ENCODE data around the gene CD209.

The CD209 gene

GRCh38 chr19:7704280-7705060 lies 42.9 kb downstream of the CD209 start:
- DNase-seq (ENCODE audit: low spot score), result no peak
- in situ Hi-C loops (cut with MboI; ENCODE audit: low pct_unique_long_range_greater_than_20kb, low sequenced_read_pairs, unreplicated experiment), result loop anchor here (10.0 kb wide), 1 partner anchor 90 kb away; no protein-coding TSS in a partner anchor
- TF ChIP-seq, protein P1, sequence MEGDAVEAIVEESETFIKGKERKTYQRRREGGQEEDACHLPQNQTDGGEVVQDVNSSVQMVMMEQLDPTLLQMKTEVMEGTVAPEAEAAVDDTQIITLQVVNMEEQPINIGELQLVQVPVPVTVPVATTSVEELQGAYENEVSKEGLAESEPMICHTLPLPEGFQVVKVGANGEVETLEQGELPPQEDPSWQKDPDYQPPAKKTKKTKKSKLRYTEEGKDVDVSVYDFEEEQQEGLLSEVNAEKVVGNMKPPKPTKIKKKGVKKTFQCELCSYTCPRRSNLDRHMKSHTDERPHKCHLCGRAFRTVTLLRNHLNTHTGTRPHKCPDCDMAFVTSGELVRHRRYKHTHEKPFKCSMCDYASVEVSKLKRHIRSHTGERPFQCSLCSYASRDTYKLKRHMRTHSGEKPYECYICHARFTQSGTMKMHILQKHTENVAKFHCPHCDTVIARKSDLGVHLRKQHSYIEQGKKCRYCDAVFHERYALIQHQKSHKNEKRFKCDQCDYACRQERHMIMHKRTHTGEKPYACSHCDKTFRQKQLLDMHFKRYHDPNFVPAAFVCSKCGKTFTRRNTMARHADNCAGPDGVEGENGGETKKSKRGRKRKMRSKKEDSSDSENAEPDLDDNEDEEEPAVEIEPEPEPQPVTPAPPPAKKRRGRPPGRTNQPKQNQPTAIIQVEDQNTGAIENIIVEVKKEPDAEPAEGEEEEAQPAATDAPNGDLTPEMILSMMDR (IDR thresholded peaks at IDR 0.05; ENCODE audit: extremely low read depth, insufficient read depth, missing control alignments), result no peak

GRCh38 chr19:7703332-7703731 lies 44.0 kb downstream of the CD209 start:
- in situ Hi-C loops (cut with MboI; ENCODE audit: low pct_unique_long_range_greater_than_20kb, low sequenced_read_pairs, unreplicated experiment), result loop anchor here (10.0 kb wide), 1 partner anchor 91 kb away; no protein-coding TSS in a partner anchor
- TF ChIP-seq, protein P1 (IDR thresholded peaks at IDR 0.05; ENCODE audit: extremely low read depth, insufficient read depth, missing control alignments), result no peak
- no peak for DNase-seq (ENCODE audit: low spot score)

- in situ Hi-C loops (cut with MboI; ENCODE audit: low pct_unique_long_range_greater_than_20kb, low sequenced_read_pairs, unreplicated experiment), result loop anchor here (10.0 kb wide), 1 partner anchor 93 kb away; no protein-coding TSS in a partner anchor
- peak; percentile 77 for DNase-seq (ENCODE audit: low spot score)
- TF ChIP-seq, protein P1 (IDR thresholded peaks at IDR 0.05; ENCODE audit: extremely low read depth, insufficient read depth, missing control alignments), result no peak
Measured at GRCh38 chr19:7701654-7702457, 45.5 kb downstream of the CD209 start, which contains the start of gene FCER2. TSS of gene FCER2 (minus strand) at chr19:7702131. CDS start at chr19:7699760, 2,371 bp downstream.

DNA sequence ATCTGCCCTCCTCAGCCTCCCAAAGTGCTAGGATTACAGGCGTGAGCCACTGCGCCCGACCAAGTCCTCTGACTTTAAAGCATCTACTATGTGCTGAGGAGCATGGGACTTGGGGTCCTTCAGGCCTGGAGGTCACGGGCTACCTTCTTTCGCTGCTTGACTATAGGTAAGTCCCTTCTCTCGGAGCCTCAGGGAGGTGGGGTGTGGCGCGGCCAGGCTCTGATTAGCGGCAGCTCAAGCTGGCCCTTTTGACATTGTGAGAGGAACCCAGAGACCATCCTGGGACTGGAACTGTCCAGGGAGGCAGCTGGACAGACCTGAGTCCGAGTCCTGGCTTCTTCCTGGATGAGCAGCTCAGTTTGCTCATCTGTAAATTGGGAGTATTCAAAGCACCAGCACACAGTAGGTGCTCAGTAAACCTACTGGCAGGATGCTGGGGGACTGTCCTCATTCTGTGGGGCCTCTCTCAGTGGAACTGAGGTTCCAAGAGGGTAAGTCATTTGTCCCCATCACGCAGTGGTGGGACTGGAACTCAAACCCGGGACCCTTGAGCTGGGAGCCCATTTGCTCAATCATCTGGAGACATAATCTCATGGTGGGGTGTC lies 46.2 kb downstream of the CD209 start:
- DNase-seq (ENCODE audit: low spot score), result no peak
- TF ChIP-seq, protein P1 (IDR thresholded peaks at IDR 0.05; ENCODE audit: extremely low read depth, insufficient read depth, missing control alignments), result no peak
- in situ Hi-C loops (cut with MboI; ENCODE audit: low pct_unique_long_range_greater_than_20kb, low sequenced_read_pairs, unreplicated experiment), result loop anchor here (10.0 kb wide), 1 partner anchor 94 kb away; no protein-coding TSS in a partner anchor

- in situ Hi-C loops (cut with MboI; ENCODE audit: low pct_unique_long_range_greater_than_20kb, low sequenced_read_pairs, unreplicated experiment), result loop anchor here (10.0 kb wide), 1 partner anchor 95 kb away; no protein-coding TSS in a partner anchor
- TF ChIP-seq, protein P1 (IDR thresholded peaks at IDR 0.05; ENCODE audit: extremely low read depth, insufficient read depth, missing control alignments), result no peak
- DNase-seq (ENCODE audit: low spot score), result no peak
Measured at GRCh38 chr19:7699417-7700401, 47.6 kb downstream of the CD209 start.
